ENCODE measurements around the gene ARHGAP6.

Gene ARHGAP6

DNA sequence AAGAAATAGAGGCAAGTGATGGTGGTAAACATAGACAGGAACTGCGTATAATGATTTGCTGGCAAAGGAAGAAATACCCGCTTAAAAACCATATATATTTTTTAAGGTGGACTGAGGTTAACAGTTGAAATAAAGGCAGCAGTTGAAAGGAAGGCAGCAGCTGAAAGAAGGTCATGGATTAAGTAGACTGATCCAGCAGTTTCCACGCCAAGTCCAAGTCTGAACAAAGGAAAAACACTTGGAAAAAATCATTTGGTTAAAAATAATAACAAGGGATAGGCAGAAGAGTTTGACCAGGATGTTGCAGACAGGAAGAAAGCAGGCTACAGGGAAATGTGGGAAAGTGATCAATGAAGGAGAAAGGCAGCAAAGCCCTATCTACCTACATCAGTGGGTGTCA is 278.9 kb downstream of the ARHGAP6 start:
- Mint-ChIP-seq H3K4me3 (no peak overlapping the region), H3K27me3 (ENCODE audit: low read depth, poor library complexity) (peaks cover 3% of the 10 kb centered on the region), H3K27ac (no peak overlapping the region), H3K9me3 (peaks cover 26% of the 10 kb centered on the region), H3K4me1 (no peaks in the 10 kb centered on the region), H3K36me3 (ENCODE audit: low read depth) (no peaks in the 10 kb centered on the region)
- TF ChIP-seq, protein P1, sequence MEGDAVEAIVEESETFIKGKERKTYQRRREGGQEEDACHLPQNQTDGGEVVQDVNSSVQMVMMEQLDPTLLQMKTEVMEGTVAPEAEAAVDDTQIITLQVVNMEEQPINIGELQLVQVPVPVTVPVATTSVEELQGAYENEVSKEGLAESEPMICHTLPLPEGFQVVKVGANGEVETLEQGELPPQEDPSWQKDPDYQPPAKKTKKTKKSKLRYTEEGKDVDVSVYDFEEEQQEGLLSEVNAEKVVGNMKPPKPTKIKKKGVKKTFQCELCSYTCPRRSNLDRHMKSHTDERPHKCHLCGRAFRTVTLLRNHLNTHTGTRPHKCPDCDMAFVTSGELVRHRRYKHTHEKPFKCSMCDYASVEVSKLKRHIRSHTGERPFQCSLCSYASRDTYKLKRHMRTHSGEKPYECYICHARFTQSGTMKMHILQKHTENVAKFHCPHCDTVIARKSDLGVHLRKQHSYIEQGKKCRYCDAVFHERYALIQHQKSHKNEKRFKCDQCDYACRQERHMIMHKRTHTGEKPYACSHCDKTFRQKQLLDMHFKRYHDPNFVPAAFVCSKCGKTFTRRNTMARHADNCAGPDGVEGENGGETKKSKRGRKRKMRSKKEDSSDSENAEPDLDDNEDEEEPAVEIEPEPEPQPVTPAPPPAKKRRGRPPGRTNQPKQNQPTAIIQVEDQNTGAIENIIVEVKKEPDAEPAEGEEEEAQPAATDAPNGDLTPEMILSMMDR (IDR thresholded peaks at IDR 0.05), result no peak
- DNase-seq, result no peak

DNA sequence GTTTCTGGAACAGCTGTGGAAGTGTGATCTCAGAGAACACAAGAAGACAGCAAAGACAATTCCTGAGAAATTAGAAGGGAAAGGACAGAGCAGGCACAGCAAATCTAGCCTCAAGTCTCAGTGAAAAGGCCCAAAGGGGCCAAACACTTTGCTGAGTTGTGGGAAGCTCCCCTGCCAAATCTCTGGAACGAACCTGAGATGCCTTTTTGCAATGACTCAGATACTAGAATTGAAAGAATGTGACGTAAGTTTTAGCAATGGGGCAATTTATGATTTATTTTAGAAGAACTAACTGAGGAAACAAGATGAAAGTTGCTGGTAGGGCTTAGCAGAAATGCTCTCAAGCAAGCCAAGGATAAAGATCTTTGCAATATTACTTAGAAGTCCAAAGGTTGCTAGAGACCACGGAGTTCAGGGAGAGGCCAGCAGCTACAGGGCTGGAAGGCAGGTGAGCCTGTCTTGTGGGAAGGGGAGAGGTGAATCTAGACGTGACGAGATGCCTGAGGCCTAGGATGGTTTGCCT is 279.7 kb downstream of the ARHGAP6 start:
- TF ChIP-seq, protein P1 (IDR thresholded peaks at IDR 0.05), result no peak

GRCh38 chrX:11382930-11383329 is 282.8 kb downstream of the ARHGAP6 start:
- peaks cover 20% of the 10 kb centered on the region for H3K9me3 Mint-ChIP-seq
- H3K27ac Mint-ChIP-seq, result no peak overlapping the region
- H3K27me3 Mint-ChIP-seq (ENCODE audit: low read depth, poor library complexity), result peaks cover 3% of the 10 kb centered on the region
- H3K4me1 Mint-ChIP-seq, result no peaks in the 10 kb centered on the region
- no peaks in the 10 kb centered on the region for H3K36me3 Mint-ChIP-seq (ENCODE audit: low read depth)
- TF ChIP-seq, protein P1 (IDR thresholded peaks at IDR 0.05), result no peak
- no peak overlapping the region for H3K4me3 Mint-ChIP-seq
- no peak for DNase-seq

More for the DNA sequence above, 279.7 kb downstream of the ARHGAP6 start:
- H3K4me1 Mint-ChIP-seq, result no peaks in the 10 kb centered on the region
- no peak for DNase-seq
- H3K27me3 Mint-ChIP-seq (ENCODE audit: low read depth, poor library complexity), result peaks cover 3% of the 10 kb centered on the region
- H3K9me3 Mint-ChIP-seq, result peaks cover 22% of the 10 kb centered on the region
- H3K36me3 Mint-ChIP-seq (ENCODE audit: low read depth), result no peaks in the 10 kb centered on the region
- no peak overlapping the region for H3K4me3 Mint-ChIP-seq
- H3K27ac Mint-ChIP-seq, result no peak overlapping the region

DNA sequence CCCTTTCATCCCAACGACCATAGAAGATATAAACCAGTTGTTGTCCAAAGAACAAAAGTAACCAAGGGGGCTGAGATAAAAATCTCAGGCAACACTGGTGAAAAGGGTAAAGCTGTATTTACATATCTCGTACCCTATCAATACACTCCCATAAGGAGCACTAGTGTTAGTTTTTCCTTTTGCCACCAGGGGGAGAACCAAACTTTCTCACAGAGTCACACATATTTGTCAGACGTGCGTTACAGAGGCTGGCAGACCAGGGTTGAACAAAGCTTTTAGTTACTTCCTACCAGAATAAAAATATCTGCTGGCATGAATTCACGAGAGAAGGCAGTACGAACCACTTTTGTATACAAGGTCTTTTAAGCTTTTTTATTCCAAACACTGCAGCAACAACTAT is 284.3 kb downstream of the ARHGAP6 start:
- Mint-ChIP-seq H3K27me3 (ENCODE audit: low read depth, poor library complexity) (peaks cover 3% of the 10 kb centered on the region), H3K4me1 (no peaks in the 10 kb centered on the region), H3K36me3 (ENCODE audit: low read depth) (no peaks in the 10 kb centered on the region), H3K4me3 (no peak overlapping the region), H3K9me3 (peaks cover 26% of the 10 kb centered on the region), H3K27ac (no peak overlapping the region)
- TF ChIP-seq, protein P1 (IDR thresholded peaks at IDR 0.05), result peak; percentile 46
- DNase-seq, result peak; percentile 20

GRCh38 chrX:11380187-11380844 is 285.4 kb downstream of the ARHGAP6 start:
- Mint-ChIP-seq H3K36me3 (ENCODE audit: low read depth) (no peaks in the 10 kb centered on the region), H3K9me3 (peaks cover 22% of the 10 kb centered on the region), H3K4me1 (no peaks in the 10 kb centered on the region), H3K27me3 (ENCODE audit: low read depth, poor library complexity) (peaks cover 3% of the 10 kb centered on the region), H3K4me3 (no peak overlapping the region), H3K27ac (no peak overlapping the region)
- no peak for DNase-seq
- TF ChIP-seq, protein P1 (IDR thresholded peaks at IDR 0.05), result no peak

- Mint-ChIP-seq H3K9me3 (peaks cover 19% of the 10 kb centered on the region), H3K4me1 (no peaks in the 10 kb centered on the region), H3K4me3 (no peak overlapping the region), H3K27ac (no peak overlapping the region), H3K36me3 (ENCODE audit: low read depth) (no peaks in the 10 kb centered on the region), H3K27me3 (ENCODE audit: low read depth, poor library complexity) (no peaks in the 10 kb centered on the region)
- DNase-seq, result no peak
- TF ChIP-seq, protein P1 (IDR thresholded peaks at IDR 0.05), result no peak
These were observed 289.6 kb downstream of the ARHGAP6 start for GRCh38 chrX:11376163-11376562.
